PC-9 (cell line): ENCODE results near the gene STK39.

Source experiments
- CTCF ChIP-seq: fragments of 200-600 bp; sonication (generic); conservative IDR thresholded peaks from 2 replicates; pipeline ENCODE4 v1.6.1; 2017; ENCODE audit warnings: mixed run types, antibody characterized with exemption, mild to moderate bottlenecking, moderate library complexity
- EZH2 ChIP-seq: fragments of 200-600 bp; sonication (generic); IDR thresholded peaks from 2 replicates; pipeline ENCODE4 v1.8.0; 2017; ENCODE audit warnings: antibody characterized with exemption, low read depth

DNA sequence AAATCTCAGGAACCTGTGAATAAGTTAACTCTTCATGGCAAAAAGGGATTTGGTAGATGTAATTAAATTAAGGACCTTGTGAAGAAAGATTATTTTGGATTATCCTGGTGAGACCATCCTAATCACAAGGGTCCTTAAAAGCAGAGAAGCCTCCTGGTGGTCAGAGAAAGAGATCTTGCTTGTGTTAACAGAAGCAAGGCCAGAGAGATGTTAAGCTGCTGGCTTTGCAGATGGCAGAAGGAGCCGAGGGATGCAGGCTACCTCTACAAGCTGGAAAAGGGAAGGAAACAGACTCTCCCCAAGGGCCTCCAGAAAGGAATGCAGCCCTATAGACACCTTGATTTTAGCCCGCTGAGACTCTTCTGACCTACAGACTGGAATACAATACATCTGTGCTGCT lies 197.0 kb downstream of the STK39 start:
- TF ChIP-seq CTCF = no peak
- TF ChIP-seq EZH2 = no peak
